HepG2 (cell line): ENCODE data around the gene CFAP210. TPM values are rescaled to one million over a fixed set of nuclear protein-coding genes. Genes with fewer than 3 reads are reported as not detected.
A peak's percentile ranks its signal among the peaks of the same experiment; 100 is the strongest.

Experiments used
- AGO1 ChIP-seq: fragments of 200-400 bp; formaldehyde crosslinking; IDR thresholded peaks from 2 replicates; pipeline ENCODE4 v1.6.1; 2017; ENCODE audit warnings: mild to moderate bottlenecking, low read depth, low read length, moderate library complexity; ENCODE audit not compliant: poor library complexity, severe bottlenecking
- ATAD3A ChIP-seq: sonication (generic); formaldehyde crosslinking; IDR thresholded peaks from 2 replicates; pipeline ENCODE4 v1.4.0; 2020; ENCODE audit warnings: missing genetic modification reagents
- BORCS8-MEF2B ChIP-seq: sonication (generic); formaldehyde crosslinking; IDR thresholded peaks from 2 replicates; pipeline ENCODE4 v1.8.0; 2022; ENCODE audit warnings: mild to moderate bottlenecking, missing genetic modification reagents
- GLI4 ChIP-seq: sonication (generic); formaldehyde crosslinking; IDR thresholded peaks from 2 replicates; pipeline ENCODE4 v1.5.1; 2020; ENCODE audit warnings: missing genetic modification reagents, mild to moderate bottlenecking, moderate library complexity, borderline replicate concordance
- JUNB ChIP-seq: sonication (generic); formaldehyde crosslinking; IDR thresholded peaks from 2 replicates; pipeline ENCODE4 v1.8.0; 2022; ENCODE audit warnings: missing genetic modification reagents, mild to moderate bottlenecking, borderline replicate concordance
- NFYB ChIP-seq: sonication (generic); formaldehyde crosslinking; IDR thresholded peaks from 2 replicates; pipeline ENCODE4 v1.4.0; 2020; ENCODE audit warnings: missing genetic modification reagents
- PAX8 ChIP-seq: sonication (generic); formaldehyde crosslinking; IDR thresholded peaks from 2 replicates; pipeline ENCODE4 v1.8.0; 2022; ENCODE audit warnings: mild to moderate bottlenecking, missing genetic modification reagents, borderline replicate concordance
- PLRG1 ChIP-seq: fragments of 450-650 bp; conservative IDR thresholded peaks from 2 replicates; pipeline ENCODE4 v1.6.1; 2016
- REL ChIP-seq: sonication (generic); formaldehyde crosslinking; conservative IDR thresholded peaks from 2 replicates; pipeline ENCODE4 v1.8.0; 2022; ENCODE audit warnings: mild to moderate bottlenecking, missing genetic modification reagents, moderate library complexity
- SIX4 ChIP-seq: sonication (generic); formaldehyde crosslinking; IDR thresholded peaks from 2 replicates; pipeline ENCODE4 v1.4.0; 2020; ENCODE audit warnings: missing genetic modification reagents
- ZFP90 ChIP-seq: sonication (generic); formaldehyde crosslinking; IDR thresholded peaks from 2 replicates; pipeline ENCODE4 v1.8.0; 2022; ENCODE audit warnings: missing genetic modification reagents, mild to moderate bottlenecking, inconsistent platforms, borderline replicate concordance
- ZKSCAN5 ChIP-seq: sonication (generic); formaldehyde crosslinking; IDR thresholded peaks from 2 replicates; pipeline ENCODE4 v1.5.1; 2020; ENCODE audit warnings: mild to moderate bottlenecking, missing genetic modification reagents
- ZNF331 ChIP-seq: sonication (generic); formaldehyde crosslinking; IDR thresholded peaks from 2 replicates; pipeline ENCODE4 v1.4.0; 2020; ENCODE audit warnings: missing genetic modification reagents
- ZNF33A ChIP-seq: sonication (generic); formaldehyde crosslinking; IDR thresholded peaks from 2 replicates; pipeline ENCODE4 v1.5.1; 2020; ENCODE audit warnings: missing genetic modification reagents, mild to moderate bottlenecking, moderate library complexity, borderline replicate concordance
- ZNF431 ChIP-seq: sonication (generic); formaldehyde crosslinking; IDR thresholded peaks from 2 replicates; pipeline ENCODE4 v1.9.0; 2022; ENCODE audit warnings: missing genetic modification reagents, low read depth, mild to moderate bottlenecking, borderline replicate concordance
- ZNF451 ChIP-seq: sonication (generic); formaldehyde crosslinking; IDR thresholded peaks from 2 replicates; pipeline ENCODE4 v1.5.0; 2020; ENCODE audit warnings: mild to moderate bottlenecking, missing genetic modification reagents
- ZNF644 ChIP-seq: IDR thresholded peaks from 2 replicates; pipeline ENCODE4 v1.6.1; 2016; ENCODE audit warnings: low read depth
- polyA plus RNA-seq, 8 experiments: library from polyadenylated mRNA; depleted of rRNA in 3 of 8; stranded (reverse) in 7 of 8; unstranded in 1 of 8; fragments of >200 nt; fragmentation: Illumina TruSeq in 4 of 8; extraction: Trizol in 4 of 8; gene quantifications; 2 replicates each; pipeline versions ENCODE4 v1.2.1 to v1.2.3, GENCODE V29; 2011 to 2016; ENCODE audit warnings: low read depth in 4 of 8, missing spikeins in 1 of 8, mixed read lengths in 1 of 8; ENCODE audit not compliant: insufficient read depth in 1 of 8
- total RNA-seq, 5 experiments: library from RNA; depleted of rRNA; stranded (reverse); fragments of >200 nt; fragmentation: Illumina TruSeq; extraction: Trizol; gene quantifications; 2 replicates each; pipeline ENCODE4 v1.2.3, GENCODE V29; 2016; ENCODE audit warnings: low read depth in 1 of 5
- TF ChIP-seq, protein P1 (sequence below): sonication (generic); formaldehyde crosslinking; IDR thresholded peaks from 2 replicates; pipeline ENCODE4 v1.4.0; 2020; ENCODE audit warnings: missing genetic modification reagents
- TF ChIP-seq, protein P2 (sequence below): sonication (generic); formaldehyde crosslinking; IDR thresholded peaks from 2 replicates; pipeline ENCODE4 v1.4.0; 2020; ENCODE audit warnings: mild to moderate bottlenecking, missing genetic modification reagents
- TF ChIP-seq, protein P3 (sequence below): IDR thresholded peaks from 2 replicates; pipeline ENCODE4 v1.6.1; 2016
- TF ChIP-seq, protein P4 (sequence below): sonication (generic); formaldehyde crosslinking; IDR thresholded peaks from 2 replicates; pipeline ENCODE4 v1.8.1; 2023; ENCODE audit warnings: missing genetic modification reagents, inconsistent platforms, borderline replicate concordance

The CFAP210 gene
- total and polyA plus RNA-seq, 2 of the 13 experiments (the other 11 are each of a cell fraction or from before 2014, with no cell fraction given), result 0.18 TPM; not detected in 1

DNA sequence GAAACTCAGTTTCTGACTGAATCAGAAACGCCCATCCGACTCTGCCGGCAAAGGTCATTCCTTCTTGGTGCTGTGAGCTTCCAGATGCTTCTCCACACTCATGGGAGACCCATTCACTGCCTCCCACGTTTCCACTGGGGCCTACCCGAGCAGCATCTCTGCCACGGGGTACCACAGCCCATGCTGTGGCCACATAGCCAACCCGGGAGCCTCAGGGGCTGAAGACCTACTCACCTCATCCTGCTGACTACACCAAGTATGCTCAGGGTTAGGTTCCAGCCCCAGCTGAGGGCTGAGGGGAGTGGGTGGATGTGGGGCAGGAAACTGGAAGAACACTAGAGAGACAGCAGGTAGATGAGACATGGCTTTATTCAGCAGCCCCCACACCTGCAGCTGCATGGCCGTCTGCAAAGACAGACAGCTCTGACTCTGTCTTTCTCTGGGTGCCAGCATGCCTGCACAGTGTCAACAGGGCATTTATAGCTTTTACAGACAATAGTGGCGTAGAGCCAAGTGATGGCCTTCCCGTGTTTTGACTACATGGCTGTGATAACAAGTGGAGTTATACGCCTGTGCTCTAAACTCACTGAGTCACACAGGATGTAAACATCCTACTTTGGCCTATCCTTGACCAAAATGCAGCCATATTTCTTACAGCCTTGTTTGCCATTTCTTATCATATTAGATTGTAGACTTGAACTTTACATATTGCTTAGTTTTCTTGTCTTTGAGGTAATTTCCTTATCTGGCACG is 22.9 kb upstream of the CFAP210 start (continued):
- TF ChIP-seq, protein P1, sequence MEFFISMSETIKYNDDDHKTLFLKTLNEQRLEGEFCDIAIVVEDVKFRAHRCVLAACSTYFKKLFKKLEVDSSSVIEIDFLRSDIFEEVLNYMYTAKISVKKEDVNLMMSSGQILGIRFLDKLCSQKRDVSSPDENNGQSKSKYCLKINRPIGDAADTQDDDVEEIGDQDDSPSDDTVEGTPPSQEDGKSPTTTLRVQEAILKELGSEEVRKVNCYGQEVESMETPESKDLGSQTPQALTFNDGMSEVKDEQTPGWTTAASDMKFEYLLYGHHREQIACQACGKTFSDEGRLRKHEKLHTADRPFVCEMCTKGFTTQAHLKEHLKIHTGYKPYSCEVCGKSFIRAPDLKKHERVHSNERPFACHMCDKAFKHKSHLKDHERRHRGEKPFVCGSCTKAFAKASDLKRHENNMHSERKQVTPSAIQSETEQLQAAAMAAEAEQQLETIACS (CRISPR knock-in tag), result no peak
- peak; percentile 36; the same call in 1 of the 2 replicates for TF ChIP-seq ZNF644 (CRISPR knock-in tag)
- TF ChIP-seq ZFP90 (CRISPR knock-in tag), result no peak
- TF ChIP-seq, protein P2, sequence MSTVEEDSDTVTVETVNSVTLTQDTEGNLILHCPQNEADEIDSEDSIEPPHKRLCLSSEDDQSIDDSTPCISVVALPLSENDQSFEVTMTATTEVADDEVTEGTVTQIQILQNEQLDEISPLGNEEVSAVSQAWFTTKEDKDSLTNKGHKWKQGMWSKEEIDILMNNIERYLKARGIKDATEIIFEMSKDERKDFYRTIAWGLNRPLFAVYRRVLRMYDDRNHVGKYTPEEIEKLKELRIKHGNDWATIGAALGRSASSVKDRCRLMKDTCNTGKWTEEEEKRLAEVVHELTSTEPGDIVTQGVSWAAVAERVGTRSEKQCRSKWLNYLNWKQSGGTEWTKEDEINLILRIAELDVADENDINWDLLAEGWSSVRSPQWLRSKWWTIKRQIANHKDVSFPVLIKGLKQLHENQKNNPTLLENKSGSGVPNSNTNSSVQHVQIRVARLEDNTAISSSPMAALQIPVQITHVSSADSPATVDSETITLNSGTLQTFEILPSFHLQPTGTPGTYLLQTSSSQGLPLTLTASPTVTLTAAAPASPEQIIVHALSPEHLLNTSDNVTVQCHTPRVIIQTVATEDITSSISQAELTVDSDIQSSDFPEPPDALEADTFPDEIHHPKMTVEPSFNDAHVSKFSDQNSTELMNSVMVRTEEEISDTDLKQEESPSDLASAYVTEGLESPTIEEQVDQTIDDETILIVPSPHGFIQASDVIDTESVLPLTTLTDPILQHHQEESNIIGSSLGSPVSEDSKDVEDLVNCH (CRISPR knock-in tag), result no peak
- no peak; the same call in 1 of the 2 replicates for TF ChIP-seq SIX4 (CRISPR knock-in tag)
- TF ChIP-seq GLI4 (CRISPR knock-in tag), result peak; percentile 58; the same call in 1 of the 2 replicates
- no peak for TF ChIP-seq BORCS8-MEF2B (CRISPR knock-in tag)
- TF ChIP-seq, protein P3, sequence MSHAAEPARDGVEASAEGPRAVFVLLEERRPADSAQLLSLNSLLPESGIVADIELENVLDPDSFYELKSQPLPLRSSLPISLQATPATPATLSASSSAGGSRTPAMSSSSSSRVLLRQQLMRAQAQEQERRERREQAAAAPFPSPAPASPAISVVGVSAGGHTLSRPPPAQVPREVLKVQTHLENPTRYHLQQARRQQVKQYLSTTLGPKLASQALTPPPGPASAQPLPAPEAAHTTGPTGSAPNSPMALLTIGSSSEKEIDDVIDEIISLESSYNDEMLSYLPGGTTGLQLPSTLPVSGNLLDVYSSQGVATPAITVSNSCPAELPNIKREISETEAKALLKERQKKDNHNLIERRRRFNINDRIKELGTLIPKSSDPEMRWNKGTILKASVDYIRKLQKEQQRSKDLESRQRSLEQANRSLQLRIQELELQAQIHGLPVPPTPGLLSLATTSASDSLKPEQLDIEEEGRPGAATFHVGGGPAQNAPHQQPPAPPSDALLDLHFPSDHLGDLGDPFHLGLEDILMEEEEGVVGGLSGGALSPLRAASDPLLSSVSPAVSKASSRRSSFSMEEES (CRISPR knock-in tag), result peak; percentile 35; the same call in 1 of the 2 replicates
- no peak; the same call in 1 of the 2 replicates for TF ChIP-seq JUNB
- no peak for TF ChIP-seq PLRG1
- TF ChIP-seq ZKSCAN5 (CRISPR knock-in tag), result no peak
- no peak for TF ChIP-seq ATAD3A (CRISPR knock-in tag)
- no peak for TF ChIP-seq ZNF331 (CRISPR knock-in tag)
- TF ChIP-seq AGO1, result no peak
- no peak for TF ChIP-seq REL (CRISPR knock-in tag)
- TF ChIP-seq, protein P4, sequence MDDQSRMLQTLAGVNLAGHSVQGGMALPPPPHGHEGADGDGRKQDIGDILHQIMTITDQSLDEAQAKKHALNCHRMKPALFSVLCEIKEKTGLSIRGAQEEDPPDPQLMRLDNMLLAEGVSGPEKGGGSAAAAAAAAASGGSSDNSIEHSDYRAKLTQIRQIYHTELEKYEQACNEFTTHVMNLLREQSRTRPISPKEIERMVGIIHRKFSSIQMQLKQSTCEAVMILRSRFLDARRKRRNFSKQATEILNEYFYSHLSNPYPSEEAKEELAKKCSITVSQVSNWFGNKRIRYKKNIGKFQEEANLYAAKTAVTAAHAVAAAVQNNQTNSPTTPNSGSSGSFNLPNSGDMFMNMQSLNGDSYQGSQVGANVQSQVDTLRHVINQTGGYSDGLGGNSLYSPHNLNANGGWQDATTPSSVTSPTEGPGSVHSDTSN (CRISPR knock-in tag), result no peak
- no peak for TF ChIP-seq PAX8
- no peak for TF ChIP-seq ZNF33A
- no peak for TF ChIP-seq ZNF431 (CRISPR knock-in tag)
- no peak for TF ChIP-seq ZNF451 (CRISPR knock-in tag)
- TF ChIP-seq NFYB (CRISPR knock-in tag), result no peak
